ENCODE results near the gene RABAC1. TPM values are rescaled to one million over a fixed set of nuclear protein-coding genes. Genes with fewer than 3 reads are reported as not detected.
A peak's percentile ranks its signal among the peaks of the same experiment; 100 is the strongest.

The RABAC1 gene
- total and polyA plus RNA-seq, 9 of the 15 experiments (the other 6 are each of a cell fraction or from before 2014, with no cell fraction given), result 2.4 to 28.1 (median 9.3) TPM

GRCh38 chr19:41968751-41969595 lies 9.9 kb upstream of the RABAC1 start:
- H2AFZ ChIP-seq (ENCODE audit: low read depth, low read length), result no peak overlapping the region
- peaks cover 10% of the 10 kb centered on the region for H4K20me1 ChIP-seq (replicated peaks; ENCODE audit: control insufficient read depth, insufficient read depth, low read length)
- H3K27me3 ChIP-seq (ENCODE audit: control insufficient read depth in 2 of 2, insufficient read depth in 2 of 2, low read length in 2 of 2), result peaks cover 44 to 66% of the 10 kb centered on the region in 2 experiments; a peak in 4 of 5 replicates
- H3K9me3 ChIP-seq (replicated peaks; ENCODE audit: control insufficient read depth, insufficient read depth, low read depth, low read length), result no peaks in the 10 kb centered on the region
- H3K4me3 ChIP-seq, result no peak overlapping the region
- H3K79me2 ChIP-seq (ENCODE audit: control insufficient read depth, insufficient read depth, low read length), result no peaks in the 10 kb centered on the region
- no peak overlapping the region for H3K4me2 ChIP-seq (ENCODE audit: insufficient read depth, low read length)
- intact Hi-C loops (cut with micrococcal nuclease), result no loop called here
- CTCF ChIA-PET (ENCODE audit: low intra/inter-chr PET ratio), result no interaction called here
- H3K9ac ChIP-seq (ENCODE audit: insufficient read depth in 1 of 2, low read depth in 2 of 2, low read length in 2 of 2), result peak overlapping the region in 1 of 2 experiments; percentile 58; a peak in 1 of 4 replicates
- H3K4me1 ChIP-seq (replicated peaks in 1 of 2; ENCODE audit: control insufficient read depth in 2 of 2, insufficient read depth in 2 of 2, low read length in 2 of 2), result peaks cover 0 to 15% of the 10 kb centered on the region in 2 experiments; a peak in 2 of 5 replicates
- BruUV-seq (replicated peaks), result no TSS peak
- in situ Hi-C loops (cut with MboI), result no loop called here
- no peak overlapping the region for H3K27ac ChIP-seq (ENCODE audit: extremely low read depth, low read depth, low read length)
- no peak for DNase-seq (ENCODE audit: extremely low read depth in 1 of 4, low spot score in 3 of 4)
- ATAC-seq, result no peak
- no peaks in the 10 kb centered on the region for H3K9me1 ChIP-seq (ENCODE audit: control insufficient read depth, insufficient read depth, low read length)
- FAIRE-seq, result no peak
- H3K36me3 ChIP-seq (ENCODE audit: control insufficient read depth, insufficient read depth, low read length), result no peaks in the 10 kb centered on the region
- WGBS (ENCODE audit: insufficient coverage, low coverage, missing lambda C conversion rate), result 6% methylated on average over 28 of the region's 28 CpGs
- POLR2A ChIA-PET, result interaction anchor here (0.6 kb wide), 1 partner anchor 98 kb away, joined by 3 read pairs; no protein-coding TSS in a partner anchor
- TF ChIP-seq, protein P1, sequence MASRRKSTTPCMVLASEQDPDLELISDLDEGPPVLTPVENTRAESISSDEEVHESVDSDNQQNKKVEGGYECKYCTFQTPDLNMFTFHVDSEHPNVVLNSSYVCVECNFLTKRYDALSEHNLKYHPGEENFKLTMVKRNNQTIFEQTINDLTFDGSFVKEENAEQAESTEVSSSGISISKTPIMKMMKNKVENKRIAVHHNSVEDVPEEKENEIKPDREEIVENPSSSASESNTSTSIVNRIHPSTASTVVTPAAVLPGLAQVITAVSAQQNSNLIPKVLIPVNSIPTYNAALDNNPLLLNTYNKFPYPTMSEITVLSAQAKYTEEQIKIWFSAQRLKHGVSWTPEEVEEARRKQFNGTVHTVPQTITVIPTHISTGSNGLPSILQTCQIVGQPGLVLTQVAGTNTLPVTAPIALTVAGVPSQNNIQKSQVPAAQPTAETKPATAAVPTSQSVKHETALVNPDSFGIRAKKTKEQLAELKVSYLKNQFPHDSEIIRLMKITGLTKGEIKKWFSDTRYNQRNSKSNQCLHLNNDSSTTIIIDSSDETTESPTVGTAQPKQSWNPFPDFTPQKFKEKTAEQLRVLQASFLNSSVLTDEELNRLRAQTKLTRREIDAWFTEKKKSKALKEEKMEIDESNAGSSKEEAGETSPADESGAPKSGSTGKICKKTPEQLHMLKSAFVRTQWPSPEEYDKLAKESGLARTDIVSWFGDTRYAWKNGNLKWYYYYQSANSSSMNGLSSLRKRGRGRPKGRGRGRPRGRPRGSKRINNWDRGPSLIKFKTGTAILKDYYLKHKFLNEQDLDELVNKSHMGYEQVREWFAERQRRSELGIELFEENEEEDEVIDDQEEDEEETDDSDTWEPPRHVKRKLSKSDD (conservative IDR thresholded peaks at IDR 0.05; ENCODE audit: low read length), result no peak
- TF ChIP-seq HBP1 (CRISPR knock-in tag; IDR thresholded peaks at IDR 0.05), result no peak
- TF ChIP-seq HMGXB4 (CRISPR knock-in tag; IDR thresholded peaks at IDR 0.05), result no peak
- TF ChIP-seq ZNF592 (IDR thresholded peaks at IDR 0.05), result no peak
- no peak for TF ChIP-seq SMARCA4 (IDR thresholded peaks at IDR 0.05)
- TF ChIP-seq PHF20 (IDR thresholded peaks at IDR 0.05; ENCODE audit: partially characterized antibody), result no peak
